ENCODE results near the gene UXS1.

Gene UXS1

GRCh38 chr2:106129150-106129549 lies 65.0 kb downstream of the UXS1 start:
- TF ChIP-seq CTCF (IDR thresholded peaks at IDR 0.05; ENCODE audit: borderline replicate concordance, insufficient read depth, low read depth, low read length), result no peak

GRCh38 chr2:106127776-106128268 lies 66.3 kb downstream of the UXS1 start:
- H3K4me3 ChIP-seq (ENCODE audit: low read depth, low read length), result no peak overlapping the region
- no peak for TF ChIP-seq CTCF (IDR thresholded peaks at IDR 0.05; ENCODE audit: borderline replicate concordance, insufficient read depth, low read depth, low read length)

More at GRCh38 chr2:106129150-106129549, 65.0 kb downstream of the UXS1 start:
- H3K4me3 ChIP-seq (ENCODE audit: low read depth, low read length), result no peak overlapping the region

GRCh38 chr2:106127282-106127771 lies 66.8 kb downstream of the UXS1 start:
- no peak for TF ChIP-seq CTCF (IDR thresholded peaks at IDR 0.05; ENCODE audit: borderline replicate concordance, insufficient read depth, low read depth, low read length)
- H3K4me3 ChIP-seq (ENCODE audit: low read depth, low read length), result no peak overlapping the region

- no peak for TF ChIP-seq CTCF (IDR thresholded peaks at IDR 0.05; ENCODE audit: borderline replicate concordance, insufficient read depth, low read depth, low read length)
- H3K4me3 ChIP-seq (ENCODE audit: low read depth, low read length), result no peak overlapping the region
Observed at GRCh38 chr2:106126705-106127281, 67.3 kb downstream of the UXS1 start.

GRCh38 chr2:106126295-106126694 lies 67.8 kb downstream of the UXS1 start:
- no peak overlapping the region for H3K4me3 ChIP-seq (ENCODE audit: low read depth, low read length)
- no peak for TF ChIP-seq CTCF (IDR thresholded peaks at IDR 0.05; ENCODE audit: borderline replicate concordance, insufficient read depth, low read depth, low read length)

- TF ChIP-seq CTCF (IDR thresholded peaks at IDR 0.05; ENCODE audit: borderline replicate concordance, insufficient read depth, low read depth, low read length), result no peak
- H3K4me3 ChIP-seq (ENCODE audit: low read depth, low read length), result no peak overlapping the region
Observed at GRCh38 chr2:106124905-106125549, 69.1 kb downstream of the UXS1 start.

Measured in GM12875 (cell line).